Measurements from ENCODE around the gene CBLN3.

DNA sequence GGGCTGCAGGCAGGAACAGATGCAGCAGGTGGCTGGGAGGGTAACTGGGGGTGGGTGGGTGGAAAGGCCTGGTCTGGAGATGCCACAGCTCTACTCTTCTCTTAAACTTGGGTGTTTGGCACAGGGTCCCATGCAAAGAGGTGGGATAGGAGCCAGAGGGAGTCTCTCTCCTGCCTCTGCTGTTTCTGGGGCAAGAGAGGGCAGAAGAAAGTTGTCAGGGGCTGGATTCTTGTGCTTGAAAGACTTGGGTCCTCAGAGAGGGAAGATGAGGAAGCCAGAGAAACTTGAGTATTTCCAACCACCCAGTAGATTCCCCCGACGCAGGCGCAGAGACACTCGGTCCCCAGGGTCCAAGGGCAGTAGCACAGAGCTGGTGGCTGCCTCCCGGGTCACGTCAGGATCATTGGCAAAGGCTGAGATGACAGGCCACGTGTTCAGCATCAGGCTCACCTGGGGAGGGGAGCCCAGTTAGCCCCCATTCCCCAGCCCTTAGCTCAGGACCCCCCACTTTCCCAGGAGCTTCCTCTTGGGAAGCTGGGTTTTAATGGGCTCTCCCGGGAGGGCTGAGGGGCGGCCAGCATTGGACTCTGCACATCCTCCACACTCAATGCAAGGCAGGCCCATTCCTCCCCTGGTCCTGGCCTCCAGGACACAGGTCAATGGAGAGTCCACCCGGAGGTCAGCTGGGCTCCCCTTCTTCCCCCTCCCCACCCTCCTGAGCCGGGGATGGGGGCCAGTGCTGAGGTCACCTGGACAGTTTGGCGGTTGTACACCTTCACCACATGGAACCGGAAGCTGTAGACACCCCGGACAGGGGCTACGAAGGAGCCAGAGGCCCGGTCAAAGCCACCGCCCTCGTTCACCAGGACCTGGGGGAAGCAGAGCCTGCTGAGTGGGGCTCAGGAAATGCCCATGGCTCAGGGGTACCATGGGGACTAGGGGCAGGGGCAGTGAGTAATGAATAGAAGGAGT is 1.6 kb downstream of the CBLN3 start:
- TF ChIP-seq, protein P1, sequence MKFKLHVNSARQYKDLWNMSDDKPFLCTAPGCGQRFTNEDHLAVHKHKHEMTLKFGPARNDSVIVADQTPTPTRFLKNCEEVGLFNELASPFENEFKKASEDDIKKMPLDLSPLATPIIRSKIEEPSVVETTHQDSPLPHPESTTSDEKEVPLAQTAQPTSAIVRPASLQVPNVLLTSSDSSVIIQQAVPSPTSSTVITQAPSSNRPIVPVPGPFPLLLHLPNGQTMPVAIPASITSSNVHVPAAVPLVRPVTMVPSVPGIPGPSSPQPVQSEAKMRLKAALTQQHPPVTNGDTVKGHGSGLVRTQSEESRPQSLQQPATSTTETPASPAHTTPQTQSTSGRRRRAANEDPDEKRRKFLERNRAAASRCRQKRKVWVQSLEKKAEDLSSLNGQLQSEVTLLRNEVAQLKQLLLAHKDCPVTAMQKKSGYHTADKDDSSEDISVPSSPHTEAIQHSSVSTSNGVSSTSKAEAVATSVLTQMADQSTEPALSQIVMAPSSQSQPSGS (CRISPR knock-in tag; IDR thresholded peaks at IDR 0.05; ENCODE audit: borderline replicate concordance, low read depth): no peak
- TF ChIP-seq, protein P2, sequence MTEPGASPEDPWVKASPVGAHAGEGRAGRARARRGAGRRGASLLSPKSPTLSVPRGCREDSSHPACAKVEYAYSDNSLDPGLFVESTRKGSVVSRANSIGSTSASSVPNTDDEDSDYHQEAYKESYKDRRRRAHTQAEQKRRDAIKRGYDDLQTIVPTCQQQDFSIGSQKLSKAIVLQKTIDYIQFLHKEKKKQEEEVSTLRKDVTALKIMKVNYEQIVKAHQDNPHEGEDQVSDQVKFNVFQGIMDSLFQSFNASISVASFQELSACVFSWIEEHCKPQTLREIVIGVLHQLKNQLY (CRISPR knock-in tag; IDR thresholded peaks at IDR 0.05): no peak
- TF ChIP-seq, protein P3, sequence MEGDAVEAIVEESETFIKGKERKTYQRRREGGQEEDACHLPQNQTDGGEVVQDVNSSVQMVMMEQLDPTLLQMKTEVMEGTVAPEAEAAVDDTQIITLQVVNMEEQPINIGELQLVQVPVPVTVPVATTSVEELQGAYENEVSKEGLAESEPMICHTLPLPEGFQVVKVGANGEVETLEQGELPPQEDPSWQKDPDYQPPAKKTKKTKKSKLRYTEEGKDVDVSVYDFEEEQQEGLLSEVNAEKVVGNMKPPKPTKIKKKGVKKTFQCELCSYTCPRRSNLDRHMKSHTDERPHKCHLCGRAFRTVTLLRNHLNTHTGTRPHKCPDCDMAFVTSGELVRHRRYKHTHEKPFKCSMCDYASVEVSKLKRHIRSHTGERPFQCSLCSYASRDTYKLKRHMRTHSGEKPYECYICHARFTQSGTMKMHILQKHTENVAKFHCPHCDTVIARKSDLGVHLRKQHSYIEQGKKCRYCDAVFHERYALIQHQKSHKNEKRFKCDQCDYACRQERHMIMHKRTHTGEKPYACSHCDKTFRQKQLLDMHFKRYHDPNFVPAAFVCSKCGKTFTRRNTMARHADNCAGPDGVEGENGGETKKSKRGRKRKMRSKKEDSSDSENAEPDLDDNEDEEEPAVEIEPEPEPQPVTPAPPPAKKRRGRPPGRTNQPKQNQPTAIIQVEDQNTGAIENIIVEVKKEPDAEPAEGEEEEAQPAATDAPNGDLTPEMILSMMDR (IDR thresholded peaks at IDR 0.05): no peak
- TF ChIP-seq ETV6 (CRISPR knock-in tag; IDR thresholded peaks at IDR 0.05): no peak
- no peak for TF ChIP-seq CBFB (CRISPR knock-in tag; IDR thresholded peaks at IDR 0.05; ENCODE audit: low read depth)
- TF ChIP-seq ZBTB21 (CRISPR knock-in tag; IDR thresholded peaks at IDR 0.05; ENCODE audit: borderline replicate concordance): no peak
- TF ChIP-seq, protein P4, sequence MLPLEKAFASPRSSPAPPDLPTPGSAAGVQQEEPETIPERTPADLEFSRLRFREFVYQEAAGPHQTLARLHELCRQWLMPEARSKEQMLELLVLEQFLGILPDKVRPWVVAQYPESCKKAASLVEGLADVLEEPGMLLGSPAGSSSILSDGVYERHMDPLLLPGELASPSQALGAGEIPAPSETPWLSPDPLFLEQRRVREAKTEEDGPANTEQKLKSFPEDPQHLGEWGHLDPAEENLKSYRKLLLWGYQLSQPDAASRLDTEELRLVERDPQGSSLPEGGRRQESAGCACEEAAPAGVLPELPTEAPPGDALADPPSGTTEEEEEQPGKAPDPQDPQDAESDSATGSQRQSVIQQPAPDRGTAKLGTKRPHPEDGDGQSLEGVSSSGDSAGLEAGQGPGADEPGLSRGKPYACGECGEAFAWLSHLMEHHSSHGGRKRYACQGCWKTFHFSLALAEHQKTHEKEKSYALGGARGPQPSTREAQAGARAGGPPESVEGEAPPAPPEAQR (CRISPR knock-in tag; IDR thresholded peaks at IDR 0.05): no peak
- TF ChIP-seq, protein P5, sequence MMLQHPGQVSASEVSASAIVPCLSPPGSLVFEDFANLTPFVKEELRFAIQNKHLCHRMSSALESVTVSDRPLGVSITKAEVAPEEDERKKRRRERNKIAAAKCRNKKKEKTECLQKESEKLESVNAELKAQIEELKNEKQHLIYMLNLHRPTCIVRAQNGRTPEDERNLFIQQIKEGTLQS (CRISPR knock-in tag; conservative IDR thresholded peaks at IDR 0.05): no peak
